HG03378 (cell line): Measurements from ENCODE around the gene PRAMEF12.
"Not testable (repeated sequence)": the region's sequence is repeated elsewhere in the genome, so short reads cannot be mapped to it uniquely, and the experiment has no call there.

ENCODE experiments used
- ATAC-seq: cut with Tn5 transposase; IDR thresholded peaks from one replicate; pipeline ENCODE4 v1.9.1; 2021; ENCODE audit warnings: mild to moderate bottlenecking, moderate library complexity; ENCODE audit not compliant: unreplicated experiment

The PRAMEF12 gene

DNA sequence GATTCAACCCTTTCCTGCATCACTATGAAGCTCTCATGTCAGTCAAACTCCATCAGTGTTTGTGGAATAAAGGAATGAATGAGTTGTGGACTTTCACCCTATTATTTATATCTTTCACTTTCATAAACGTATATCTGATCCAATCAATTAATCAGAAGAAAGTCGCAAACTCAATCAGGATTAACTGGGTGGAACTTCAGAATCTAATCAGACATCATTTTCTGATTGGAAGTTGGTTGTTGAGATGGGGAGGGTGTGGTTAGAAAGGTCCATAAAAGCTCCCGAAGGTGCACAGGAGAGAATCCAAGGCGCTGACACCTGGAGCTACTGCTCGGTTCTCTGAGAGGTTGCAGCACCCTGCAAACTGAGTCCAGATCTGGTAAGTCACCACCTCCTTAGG, at the start of gene PRAMEF12:
TSS of gene PRAMEF12 (plus strand) at position 301 of the 400 bp plus-strand sequence. CDS start 1,130 bp downstream, outside the sequence.
- ATAC-seq, result no peak

- no peak for ATAC-seq
Observed at GRCh38 chr1:12728391-12728790, 45.1 kb upstream of the PRAMEF12 start.

GRCh38 chr1:12730156-12730555, 43.4 kb upstream of the PRAMEF12 start:
- ATAC-seq, result no peak

DNA sequence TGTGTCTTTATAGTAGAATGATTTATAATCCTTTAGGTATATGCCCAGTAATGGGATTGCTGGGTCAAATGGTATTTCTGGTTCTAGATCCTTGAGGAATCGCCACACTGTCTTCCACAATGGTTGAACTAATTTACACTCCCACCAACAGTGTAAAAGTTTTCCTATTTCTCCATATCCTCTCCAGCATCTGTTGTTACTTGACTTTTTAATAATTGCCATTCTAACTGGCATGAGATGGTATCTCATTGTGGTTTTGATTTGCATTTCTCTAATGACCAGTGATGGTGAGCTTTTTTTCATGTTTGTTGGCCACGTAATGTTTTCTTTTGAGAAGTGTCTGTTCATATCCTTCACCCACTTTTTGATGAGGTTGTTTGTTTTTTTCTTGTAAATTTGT, 42.5 kb upstream of the PRAMEF12 start:
- not testable (repeated sequence) for ATAC-seq

DNA sequence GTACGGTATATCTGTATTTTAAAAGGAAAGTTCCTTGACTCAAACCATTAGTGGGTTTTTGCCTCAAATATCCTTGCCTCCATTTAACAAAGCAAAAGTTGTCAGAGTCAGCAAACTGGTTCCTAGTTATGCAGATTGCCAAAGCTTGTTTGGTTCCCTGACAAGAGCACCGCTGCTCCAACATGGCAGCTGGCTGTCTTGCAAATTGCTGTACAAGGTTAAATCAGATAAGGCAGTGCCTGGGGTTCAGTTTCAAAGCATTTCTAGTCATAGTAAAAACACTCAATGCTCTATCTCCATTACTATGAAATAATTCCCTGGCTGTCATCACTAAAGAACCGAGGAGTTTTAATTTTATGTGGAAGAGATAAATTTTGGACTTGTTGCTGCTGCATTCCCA, 38.9 kb upstream of the PRAMEF12 start:
- ATAC-seq, result no peak

DNA sequence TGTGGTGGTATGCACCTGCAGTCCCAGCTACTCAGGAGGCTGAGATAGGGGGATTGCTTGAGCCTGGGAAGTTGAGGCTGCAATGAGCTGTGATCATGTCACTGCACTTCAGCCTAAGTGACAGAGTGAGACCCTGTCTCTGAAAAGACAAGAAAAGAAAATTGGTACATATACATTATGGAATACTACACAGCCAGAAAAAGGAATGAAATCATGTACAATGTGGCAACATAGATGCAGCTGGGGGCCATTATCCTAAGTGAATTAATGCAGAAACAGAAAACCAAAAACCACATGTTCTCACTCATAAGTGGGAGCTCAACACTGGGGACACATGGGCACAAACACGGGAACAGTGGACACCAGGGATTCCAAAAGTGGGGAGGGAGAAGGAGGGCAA, 34.6 kb upstream of the PRAMEF12 start:
- no peak for ATAC-seq

DNA sequence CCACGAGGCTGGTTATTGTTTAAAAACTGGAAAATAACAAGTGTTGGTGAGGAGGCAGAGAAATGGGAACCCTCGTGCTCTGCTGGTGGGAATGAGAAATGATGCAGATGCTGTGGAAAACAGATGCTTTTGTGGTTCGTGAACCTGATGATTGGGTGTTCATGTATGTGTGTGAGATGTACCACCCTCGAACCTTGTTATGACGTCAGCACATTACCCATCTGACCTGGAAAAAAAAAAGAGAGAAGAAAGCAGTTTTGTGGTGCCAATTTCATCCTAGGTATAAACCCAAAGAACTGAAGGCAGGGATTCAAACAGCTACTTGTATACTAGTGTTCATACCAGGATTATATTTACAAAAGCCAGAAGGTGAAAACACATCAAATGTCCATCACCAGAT, 33.9 kb upstream of the PRAMEF12 start:
- no peak for ATAC-seq

GRCh38 chr1:12741946-12742345, 31.6 kb upstream of the PRAMEF12 start:
- ATAC-seq, result no peak

- no peak for ATAC-seq
Observed at GRCh38 chr1:12745126-12745991, 28.2 kb upstream of the PRAMEF12 start.

DNA sequence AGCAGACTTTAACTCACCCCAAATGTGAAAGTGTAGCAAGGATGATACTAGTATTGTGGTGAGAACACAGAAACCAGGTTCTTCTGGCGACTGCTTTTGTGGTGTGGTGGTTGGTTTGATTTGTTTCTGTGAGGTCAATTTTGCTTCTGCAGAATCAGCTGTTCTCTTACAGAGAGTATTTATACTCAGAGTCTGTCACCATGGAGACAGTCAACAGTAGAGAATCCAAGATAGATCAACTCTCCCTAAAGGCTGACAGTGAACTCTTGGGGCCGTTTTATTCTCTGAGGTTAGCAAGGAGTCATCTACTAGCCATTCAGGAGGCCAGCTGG, 27.6 kb upstream of the PRAMEF12 start, which contains the start of gene CFAP107:
TSS of gene CFAP107 (plus strand) at position 209 of the 332 bp plus-strand sequence. CDS start 231 bp downstream, outside the sequence.
- no peak for ATAC-seq

DNA sequence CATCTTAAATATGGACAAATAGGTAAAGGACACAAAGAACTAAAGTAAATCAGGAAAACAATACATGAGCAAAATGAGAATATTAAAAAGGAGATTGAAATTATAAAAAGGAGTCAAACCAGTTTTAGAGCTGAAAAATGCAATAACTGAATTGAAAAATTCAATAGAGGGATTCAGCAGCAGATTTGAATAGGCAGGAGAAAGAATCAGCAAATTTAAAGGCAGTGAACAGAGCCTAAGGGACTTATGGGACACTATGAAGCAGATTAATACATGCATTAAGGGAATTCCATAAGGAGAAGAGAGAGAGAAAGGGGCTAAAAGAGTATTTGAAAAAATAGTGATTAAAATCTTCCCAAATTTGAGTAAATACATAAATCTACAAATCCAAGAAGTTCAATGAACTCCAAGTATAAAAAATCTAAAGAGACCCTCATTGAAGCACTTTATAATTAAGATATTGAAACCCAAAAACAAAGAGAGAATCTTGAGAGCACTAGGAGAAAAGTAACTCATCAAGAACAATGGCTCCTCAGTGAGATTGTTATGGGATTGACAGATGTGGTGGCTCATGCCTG, 24.7 kb upstream of the PRAMEF12 start:
- no peak for ATAC-seq

GRCh38 chr1:12754738-12755137, 18.8 kb upstream of the PRAMEF12 start:
- no peak for ATAC-seq

- ATAC-seq, result no peak
Observed at GRCh38 chr1:12756273-12756672, 17.3 kb upstream of the PRAMEF12 start.

DNA sequence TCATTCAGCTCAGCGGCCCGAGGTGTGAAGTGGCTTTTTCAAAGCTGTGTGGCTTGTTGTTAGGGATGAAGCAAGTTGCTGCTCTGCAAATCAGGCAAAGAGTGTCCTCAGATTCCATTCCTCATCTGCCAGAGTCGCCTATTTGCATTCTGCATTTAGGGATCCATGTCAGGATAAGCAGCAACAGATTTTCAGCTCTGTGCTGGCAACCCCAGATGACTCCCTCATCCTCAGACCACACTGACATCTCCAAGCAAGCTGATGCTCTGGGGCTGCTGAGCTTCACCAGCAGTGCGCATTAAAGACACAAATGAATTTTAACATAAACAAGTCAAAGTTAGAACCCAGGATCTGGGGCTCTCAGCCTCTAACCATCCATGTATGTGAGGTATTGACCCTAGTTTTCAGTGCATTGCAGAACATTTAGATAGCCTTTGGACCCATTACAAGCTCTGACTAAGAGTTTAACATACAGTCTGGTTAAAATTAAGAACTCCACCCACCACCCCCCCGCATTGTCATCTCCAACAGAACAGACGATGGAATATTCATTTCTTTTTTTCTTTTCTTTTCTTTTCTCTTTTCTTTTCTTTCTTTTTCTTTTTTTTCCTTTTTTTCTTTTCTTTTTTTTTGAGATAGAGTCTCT, 16.6 kb upstream of the PRAMEF12 start:
- ATAC-seq, result no peak

- ATAC-seq, result no peak
Observed at GRCh38 chr1:12757836-12758235, 15.7 kb upstream of the PRAMEF12 start.

DNA sequence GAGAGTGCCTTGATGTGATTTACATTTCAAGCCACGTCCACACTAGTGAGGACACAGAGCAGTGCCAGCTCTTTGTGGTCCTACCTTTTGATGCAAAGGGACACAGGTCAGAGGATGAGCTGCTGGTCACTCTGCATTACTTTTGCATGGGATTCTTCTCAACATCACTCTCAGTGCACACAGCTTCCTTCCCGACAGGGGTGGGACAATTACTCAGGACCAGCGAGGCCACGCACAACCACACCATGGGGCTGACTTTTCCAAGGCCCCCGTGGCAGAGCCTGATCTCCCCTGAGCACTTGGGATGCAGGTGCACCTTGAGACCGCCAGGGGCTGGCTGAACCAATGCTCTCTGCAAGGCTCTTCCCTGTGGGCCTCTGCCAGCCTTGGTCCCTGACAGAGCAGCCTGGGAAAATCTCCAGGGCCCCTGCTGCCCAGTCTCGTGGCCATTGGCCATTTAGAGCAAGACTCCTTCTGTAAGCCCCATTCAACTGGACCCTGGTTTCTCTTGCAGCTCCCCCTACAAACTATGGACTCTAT, 13.2 kb upstream of the PRAMEF12 start:
- no peak for ATAC-seq

DNA sequence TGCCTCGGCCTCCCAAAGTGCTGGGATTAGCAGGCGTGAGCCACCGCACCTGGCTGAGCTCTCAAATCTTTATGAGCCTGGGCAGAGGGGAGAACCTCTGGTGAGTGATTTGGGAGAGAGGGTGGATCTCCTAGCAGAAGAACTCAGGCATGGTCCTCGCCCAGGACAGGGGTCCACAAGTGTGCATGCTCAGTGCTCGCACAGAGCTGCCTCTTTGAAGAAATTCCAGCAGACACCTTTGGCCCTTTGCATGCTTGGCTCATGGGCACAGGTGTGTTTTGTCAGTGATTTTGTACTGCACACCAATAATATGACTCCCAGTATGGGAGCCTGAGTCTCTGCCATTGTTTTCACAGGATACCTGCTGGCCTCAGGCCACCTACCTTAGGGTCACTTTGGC, 11.8 kb upstream of the PRAMEF12 start:
- no peak for ATAC-seq

DNA sequence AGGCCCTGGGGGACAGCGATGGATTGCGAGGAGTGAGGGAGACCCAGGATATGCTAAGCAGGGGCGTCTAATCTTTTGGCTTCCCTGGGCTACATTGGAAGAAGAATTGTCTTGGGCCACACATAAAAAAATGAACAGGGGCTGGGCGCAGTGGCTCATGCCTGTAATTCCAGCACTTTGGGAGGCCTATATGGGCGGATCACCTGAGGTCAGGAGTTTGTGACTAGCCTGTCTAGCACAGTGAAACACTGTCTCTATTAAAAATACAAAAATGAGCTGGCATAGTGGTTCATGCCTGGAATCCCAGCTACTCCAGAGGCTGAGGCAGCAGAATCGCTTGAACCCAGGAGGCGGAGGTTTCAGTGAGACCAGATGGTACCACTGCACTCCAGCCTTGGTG, 10.8 kb upstream of the PRAMEF12 start:
- no peak for ATAC-seq

GRCh38 chr1:12763479-12763878, 10.1 kb upstream of the PRAMEF12 start:
- no peak for ATAC-seq

- ATAC-seq, result no peak
Observed at GRCh38 chr1:12764016-12764415, 9.5 kb upstream of the PRAMEF12 start.

- ATAC-seq, result no peak
Observed at GRCh38 chr1:12769031-12769430, 4.5 kb upstream of the PRAMEF12 start.
